ENCODE measurements around the gene BMP6. TPM values are rescaled to one million over a fixed set of nuclear protein-coding genes. Genes with fewer than 3 reads are reported as not detected.

The BMP6 gene
- total RNA-seq, 1 donor from 2014 or later = 0.41 TPM

DNA sequence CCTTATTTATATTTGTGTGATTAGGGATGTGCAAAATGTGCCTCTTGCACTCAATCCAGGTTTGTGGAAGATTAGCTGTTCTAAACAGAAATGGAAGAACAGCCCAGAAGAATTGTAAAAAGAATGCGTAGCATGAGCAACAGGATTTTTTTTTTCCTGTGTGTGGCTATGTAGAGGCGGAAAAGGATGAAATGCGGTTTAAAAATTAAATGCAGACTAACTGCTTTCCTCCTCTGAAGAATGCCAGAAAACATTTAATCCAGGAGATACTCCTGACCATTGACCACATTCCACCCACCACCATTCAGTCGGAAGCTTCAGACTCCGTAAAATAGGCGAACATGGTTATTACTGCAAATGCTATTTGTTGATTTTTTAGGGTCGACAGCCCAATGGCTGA lies 83.4 kb downstream of the BMP6 start:
- H3K4me1 ChIP-seq = no peaks in the 10 kb centered on the region
- no peak for DNase-seq (ENCODE audit: low spot score)
- H3K27me3 ChIP-seq = no peaks in the 10 kb centered on the region
- Mint-ChIP-seq H3K36me3 (no peaks in the 10 kb centered on the region), H3K4me3 (no peak overlapping the region), H3K9me3 (no peaks in the 10 kb centered on the region), H3K27me3 (ENCODE audit: insufficient read depth, low read depth) (peaks cover 6% of the 10 kb centered on the region), H3K4me1 (peaks cover 14% of the 10 kb centered on the region), H3K27ac (no peak overlapping the region)
- H3K9ac ChIP-seq = no peak overlapping the region
- H3K4me2 ChIP-seq = no peak overlapping the region
- no peaks in the 10 kb centered on the region for H3K79me2 ChIP-seq (ENCODE audit: low read depth)
- no peaks in the 10 kb centered on the region for H3K9me3 ChIP-seq (ENCODE audit: low read depth)
- no peak overlapping the region for H3K4me3 ChIP-seq
- no peak overlapping the region for H3K27ac ChIP-seq
- H3K36me3 ChIP-seq = no peaks in the 10 kb centered on the region
- no peaks in the 10 kb centered on the region for H3F3A ChIP-seq (ENCODE audit: low read depth)
- no peak overlapping the region for H2AFZ ChIP-seq (replicated peaks)
- H4K20me1 ChIP-seq (ENCODE audit: low read depth) = no peaks in the 10 kb centered on the region
- no peak for TF ChIP-seq CTCF (IDR thresholded peaks at IDR 0.05)
- no peak for TF ChIP-seq EZH2 (IDR thresholded peaks at IDR 0.05)
- no peak for TF ChIP-seq EZH2phosphoT487 (IDR thresholded peaks at IDR 0.05)

GRCh38 chr6:7811441-7811840 lies 85.5 kb downstream of the BMP6 start:
- Histone ChIP-seq H3K9ac (no peak overlapping the region), H2AFZ (replicated peaks) (no peak overlapping the region), H3K9me3 (ENCODE audit: low read depth) (no peaks in the 10 kb centered on the region), H3K4me1 (no peaks in the 10 kb centered on the region), H3K27ac (no peak overlapping the region), H3K36me3 (no peaks in the 10 kb centered on the region), H3K27me3 (no peaks in the 10 kb centered on the region), H3F3A (ENCODE audit: low read depth) (no peaks in the 10 kb centered on the region), H4K20me1 (ENCODE audit: low read depth) (no peaks in the 10 kb centered on the region), H3K4me3 (no peak overlapping the region), H3K79me2 (ENCODE audit: low read depth) (no peaks in the 10 kb centered on the region), H3K4me2 (no peak overlapping the region)
- no peak for DNase-seq (ENCODE audit: low spot score)
- Mint-ChIP-seq H3K36me3 (no peaks in the 10 kb centered on the region), H3K4me1 (no peaks in the 10 kb centered on the region), H3K27ac (no peak overlapping the region), H3K27me3 (ENCODE audit: insufficient read depth, low read depth) (peaks cover 6% of the 10 kb centered on the region), H3K9me3 (no peaks in the 10 kb centered on the region), H3K4me3 (no peak overlapping the region)
- TF ChIP-seq EZH2phosphoT487 (IDR thresholded peaks at IDR 0.05) (no peak), EZH2 (IDR thresholded peaks at IDR 0.05) (no peak)

GRCh38 chr6:7812623-7813022 lies 86.7 kb downstream of the BMP6 start:
- DNase-seq (ENCODE audit: low spot score) = no peak
- Mint-ChIP-seq H3K27ac (no peak overlapping the region), H3K9me3 (no peaks in the 10 kb centered on the region), H3K4me3 (no peak overlapping the region), H3K4me1 (no peaks in the 10 kb centered on the region), H3K36me3 (no peaks in the 10 kb centered on the region), H3K27me3 (ENCODE audit: insufficient read depth, low read depth) (peaks cover 2% of the 10 kb centered on the region)
- H2AFZ ChIP-seq (replicated peaks) = no peak overlapping the region
- no peaks in the 10 kb centered on the region for H3K4me1 ChIP-seq
- TF ChIP-seq EZH2phosphoT487 (IDR thresholded peaks at IDR 0.05) = no peak
- no peak for TF ChIP-seq EZH2 (IDR thresholded peaks at IDR 0.05)
- no peak for TF ChIP-seq CTCF (IDR thresholded peaks at IDR 0.05)
- H3K27me3 ChIP-seq = no peaks in the 10 kb centered on the region
- H3K36me3 ChIP-seq = no peaks in the 10 kb centered on the region
- no peak overlapping the region for H3K27ac ChIP-seq
- no peaks in the 10 kb centered on the region for H4K20me1 ChIP-seq (ENCODE audit: low read depth)
- no peaks in the 10 kb centered on the region for H3F3A ChIP-seq (ENCODE audit: low read depth)
- H3K9ac ChIP-seq = no peak overlapping the region
- no peaks in the 10 kb centered on the region for H3K9me3 ChIP-seq (ENCODE audit: low read depth)
- no peak overlapping the region for H3K4me2 ChIP-seq
- no peaks in the 10 kb centered on the region for H3K79me2 ChIP-seq (ENCODE audit: low read depth)
- H3K4me3 ChIP-seq = no peak overlapping the region

DNA sequence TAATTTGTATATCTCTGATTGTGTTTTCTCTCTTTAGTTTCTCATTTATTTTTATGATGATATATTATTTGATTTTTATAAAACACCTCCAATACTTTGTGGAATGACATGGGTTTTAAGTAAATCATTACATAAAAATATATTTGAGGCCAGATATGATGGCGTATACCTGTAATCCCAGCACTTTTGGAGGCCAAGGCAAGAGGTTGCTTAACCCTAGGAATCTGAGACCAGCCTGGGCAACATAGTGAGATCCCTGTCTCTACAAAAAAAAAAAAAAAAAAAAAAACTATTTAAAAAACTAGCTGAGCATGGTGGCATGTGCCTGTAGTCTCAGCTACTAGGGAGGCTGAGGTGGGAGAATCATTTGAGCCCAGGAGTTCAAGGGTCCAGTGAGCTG lies 87.3 kb downstream of the BMP6 start:
- H2AFZ ChIP-seq (replicated peaks) = no peak overlapping the region
- no peaks in the 10 kb centered on the region for H3K36me3 Mint-ChIP-seq
- H3K4me3 ChIP-seq = no peak overlapping the region
- no peaks in the 10 kb centered on the region for H3K4me1 ChIP-seq
- H3K9me3 Mint-ChIP-seq = no peaks in the 10 kb centered on the region
- no peaks in the 10 kb centered on the region for H3K9me3 ChIP-seq (ENCODE audit: low read depth)
- H3K36me3 ChIP-seq = no peaks in the 10 kb centered on the region
- no peaks in the 10 kb centered on the region for H4K20me1 ChIP-seq (ENCODE audit: low read depth)
- H3K4me1 Mint-ChIP-seq = no peaks in the 10 kb centered on the region
- H3K4me2 ChIP-seq = no peak overlapping the region
- no peaks in the 10 kb centered on the region for H3F3A ChIP-seq (ENCODE audit: low read depth)
- H3K4me3 Mint-ChIP-seq = no peak overlapping the region
- H3K27me3 ChIP-seq = no peaks in the 10 kb centered on the region
- DNase-seq (ENCODE audit: low spot score) = no peak
- no peak overlapping the region for H3K9ac ChIP-seq
- no peak overlapping the region for H3K27ac ChIP-seq
- H3K27me3 Mint-ChIP-seq (ENCODE audit: insufficient read depth, low read depth) = peaks cover 2% of the 10 kb centered on the region
- TF ChIP-seq CTCF (IDR thresholded peaks at IDR 0.05) = no peak
- TF ChIP-seq EZH2phosphoT487 (IDR thresholded peaks at IDR 0.05) = no peak
- no peak for TF ChIP-seq EZH2 (IDR thresholded peaks at IDR 0.05)
- no peak overlapping the region for H3K27ac Mint-ChIP-seq
- H3K79me2 ChIP-seq (ENCODE audit: low read depth) = no peaks in the 10 kb centered on the region
